ENCODE measurements around the gene CISD3.

The CISD3 gene

GRCh38 chr17:38748149-38748891 lies 18.2 kb downstream of the CISD3 start, which contains the start of gene PCGF2 (continued):
- TF ChIP-seq ZFP69B (tag by site-specific recombination; IDR thresholded peaks at IDR 0.05) (no peak), ZNF610 (tag by site-specific recombination; IDR thresholded peaks at IDR 0.05; ENCODE audit: borderline replicate concordance) (peak; percentile 84), PRDM4 (tag by site-specific recombination; IDR thresholded peaks at IDR 0.05) (peak; percentile 75), ZNF423 (tag by site-specific recombination; IDR thresholded peaks at IDR 0.05) (no peak), ZNF214 (tag by site-specific recombination; IDR thresholded peaks at IDR 0.05; ENCODE audit: borderline replicate concordance) (no peak), ZNF830 (tag by site-specific recombination; IDR thresholded peaks at IDR 0.05; ENCODE audit: low read depth) (no peak), ZNF211 (tag by site-specific recombination; IDR thresholded peaks at IDR 0.05; ENCODE audit: low read depth) (no peak), ZNF600 (tag by site-specific recombination; IDR thresholded peaks at IDR 0.05) (no peak), MYNN (tag by site-specific recombination; IDR thresholded peaks at IDR 0.05; ENCODE audit: borderline replicate concordance) (no peak), ZNF561 (tag by site-specific recombination; IDR thresholded peaks at IDR 0.05; ENCODE audit: borderline replicate concordance) (no peak), ZNF221 (tag by site-specific recombination; IDR thresholded peaks at IDR 0.05; ENCODE audit: borderline replicate concordance) (no peak), ZNF660 (tag by site-specific recombination; IDR thresholded peaks at IDR 0.05) (0 out of 2 replicates have a peak, but pooled peaks have one; percentile 39), ZNF416 (tag by site-specific recombination; IDR thresholded peaks at IDR 0.05) (no peak), WT1 (tag by site-specific recombination; IDR thresholded peaks at IDR 0.05) (no peak), ZBTB1 (tag by site-specific recombination; IDR thresholded peaks at IDR 0.05) (no peak), KLF9 (tag by site-specific recombination; IDR thresholded peaks at IDR 0.05; ENCODE audit: low read depth) (peak; percentile 22; the same call in 1 of the 2 replicates), ZFP41 (tag by site-specific recombination; IDR thresholded peaks at IDR 0.05; ENCODE audit: borderline replicate concordance) (no peak), ZNF341 (tag by site-specific recombination; IDR thresholded peaks at IDR 0.05; ENCODE audit: low read depth) (no peak; the same call in 1 of the 2 replicates), ZBTB8A (tag by site-specific recombination; IDR thresholded peaks at IDR 0.05) (peak; percentile 96), ZNF791 (tag by site-specific recombination; IDR thresholded peaks at IDR 0.05) (no peak), ZNF302 (tag by site-specific recombination; IDR thresholded peaks at IDR 0.05; ENCODE audit: low read depth) (no peak), ZBTB7A (tag by site-specific recombination; IDR thresholded peaks at IDR 0.05; ENCODE audit: low read depth) (peak; percentile 56; the same call in 1 of the 2 replicates), HOXA7 (CRISPR knock-in tag; IDR thresholded peaks at IDR 0.05; ENCODE audit: borderline replicate concordance) (no peak), PRDM2 (tag by site-specific recombination; IDR thresholded peaks at IDR 0.05; ENCODE audit: borderline replicate concordance) (no peak; the same call in 1 of the 2 replicates), ZNF514 (tag by site-specific recombination; IDR thresholded peaks at IDR 0.05) (no peak), ZNF391 (tag by site-specific recombination; IDR thresholded peaks at IDR 0.05; ENCODE audit: borderline replicate concordance, low read depth) (no peak)
- TF ChIP-seq, protein P1, sequence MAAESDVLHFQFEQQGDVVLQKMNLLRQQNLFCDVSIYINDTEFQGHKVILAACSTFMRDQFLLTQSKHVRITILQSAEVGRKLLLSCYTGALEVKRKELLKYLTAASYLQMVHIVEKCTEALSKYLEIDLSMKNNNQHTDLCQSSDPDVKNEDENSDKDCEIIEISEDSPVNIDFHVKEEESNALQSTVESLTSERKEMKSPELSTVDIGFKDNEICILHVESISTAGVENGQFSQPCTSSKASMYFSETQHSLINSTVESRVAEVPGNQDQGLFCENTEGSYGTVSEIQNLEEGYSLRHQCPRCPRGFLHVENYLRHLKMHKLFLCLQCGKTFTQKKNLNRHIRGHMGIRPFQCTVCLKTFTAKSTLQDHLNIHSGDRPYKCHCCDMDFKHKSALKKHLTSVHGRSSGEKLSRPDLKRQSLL (tag by site-specific recombination; IDR thresholded peaks at IDR 0.05): 0 out of 2 replicates have a peak, but pooled peaks have one; percentile 10
- TF ChIP-seq, protein P2, sequence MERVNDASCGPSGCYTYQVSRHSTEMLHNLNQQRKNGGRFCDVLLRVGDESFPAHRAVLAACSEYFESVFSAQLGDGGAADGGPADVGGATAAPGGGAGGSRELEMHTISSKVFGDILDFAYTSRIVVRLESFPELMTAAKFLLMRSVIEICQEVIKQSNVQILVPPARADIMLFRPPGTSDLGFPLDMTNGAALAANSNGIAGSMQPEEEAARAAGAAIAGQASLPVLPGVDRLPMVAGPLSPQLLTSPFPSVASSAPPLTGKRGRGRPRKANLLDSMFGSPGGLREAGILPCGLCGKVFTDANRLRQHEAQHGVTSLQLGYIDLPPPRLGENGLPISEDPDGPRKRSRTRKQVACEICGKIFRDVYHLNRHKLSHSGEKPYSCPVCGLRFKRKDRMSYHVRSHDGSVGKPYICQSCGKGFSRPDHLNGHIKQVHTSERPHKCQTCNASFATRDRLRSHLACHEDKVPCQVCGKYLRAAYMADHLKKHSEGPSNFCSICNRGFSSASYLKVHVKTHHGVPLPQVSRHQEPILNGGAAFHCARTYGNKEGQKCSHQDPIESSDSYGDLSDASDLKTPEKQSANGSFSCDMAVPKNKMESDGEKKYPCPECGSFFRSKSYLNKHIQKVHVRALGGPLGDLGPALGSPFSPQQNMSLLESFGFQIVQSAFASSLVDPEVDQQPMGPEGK (tag by site-specific recombination; IDR thresholded peaks at IDR 0.05): peak; percentile 89

All from HEK293 (cell line).